B cell (primary cell): Measurements from ENCODE around the gene TMED7. TPM values are rescaled to one million over a fixed set of nuclear protein-coding genes. Genes with fewer than 3 reads are reported as not detected.
A peak's percentile ranks its signal among the peaks of the same experiment; 100 is the strongest.

Source experiments
- ATAC-seq: fragments of 200-7000 bp; cut with Tn5 transposase; one replicate; pipeline ENCODE4 v1.10.0; 2021; ENCODE audit warnings: low read depth, mild to moderate bottlenecking, moderate number of reproducible peaks, moderate library complexity
- CTCF ChIA-PET: fragments of 350-600 bp; sonication (Branson Sonifier 250); formaldehyde crosslinking; loops from one replicate; lab custom pipeline; 2021; ENCODE audit warnings: antibody characterized with exemption, inconsistent platforms; lab: Charles Lee
- POLR2A ChIA-PET: fragments of 350-600 bp; sonication (Branson Sonifier 250); formaldehyde crosslinking; loops from one replicate; lab custom pipeline; 2021; ENCODE audit warnings: antibody characterized with exemption; lab: Charles Lee
- DNase-seq: peaks from one replicate; pipeline ENCODE4 v3.0.0; 2013
- H2AFZ ChIP-seq: 2 replicates; pipeline ENCODE4 v1.6.1; 2012; ENCODE audit warnings: mild to moderate bottlenecking, low read depth, low read length; ENCODE audit not compliant: insufficient read depth, poor library complexity, severe bottlenecking
- H3K27ac ChIP-seq, 2 donors: 1 replicate in 1 of 2; 2 replicates in 1 of 2; pipeline ENCODE4 v1.5.1; 2012 to 2013; ENCODE audit warnings: low read length in 2 of 2, mild to moderate bottlenecking in 2 of 2, moderate library complexity in 1 of 2
- H3K27me3 ChIP-seq, 4 experiments: fragments of 200-600 bp in 1 of 4; sonication (generic) in 1 of 4; replicated peaks in 1 of 4; 1 replicate in 2 of 4; 2 replicates in 2 of 4; pipeline versions ENCODE4 v1.6.1 to v1.7.0; 2013 to 2016; ENCODE audit warnings: low read length in 3 of 4, mild to moderate bottlenecking in 2 of 4, mixed read lengths in 1 of 4, moderate library complexity in 1 of 4; ENCODE audit not compliant: insufficient read depth in 4 of 4, control insufficient read depth in 3 of 4; ENCODE audit errors: control extremely low read depth in 1 of 4
- H3K36me3 ChIP-seq, 2 experiments: replicated peaks in 1 of 2; 1 replicate in 1 of 2; 2 replicates in 1 of 2; pipeline versions ENCODE4 v1.6.1 to v1.7.1; 2013; ENCODE audit warnings: low read length in 1 of 2; ENCODE audit not compliant: insufficient read depth in 2 of 2, control insufficient read depth in 1 of 2; ENCODE audit errors: control extremely low read depth in 1 of 2, extremely low read depth in 1 of 2
- H3K4me1 ChIP-seq, 2 donors: fragments of 200-600 bp in 1 of 2; sonication (generic) in 1 of 2; 1 replicate in 1 of 2; 2 replicates in 1 of 2; pipeline versions ENCODE4 v1.5.1 to v1.6.1; 2013 to 2017; ENCODE audit warnings: low read length in 2 of 2; ENCODE audit not compliant: control insufficient read depth in 2 of 2, insufficient read depth in 2 of 2
- H3K4me2 ChIP-seq: replicated peaks from 2 replicates; pipeline ENCODE3; 2012; ENCODE audit warnings: mild to moderate bottlenecking, low read depth, low read length; ENCODE audit not compliant: poor library complexity, severe bottlenecking
- H3K4me3 ChIP-seq, 5 experiments: fragments of 200-600 bp in 1 of 5; sonication (generic) in 1 of 5; 1 replicate in 3 of 5; 2 replicates in 2 of 5; pipeline versions ENCODE4 v1.5.1 to v1.7.0; 2011 to 2016; ENCODE audit warnings: low read length in 4 of 5, mild to moderate bottlenecking in 4 of 5, low read depth in 2 of 5, control low read depth in 1 of 5, moderate library complexity in 1 of 5; ENCODE audit not compliant: insufficient read depth in 1 of 5; ENCODE audit errors: control extremely low read depth in 1 of 5, extremely low read depth in 1 of 5
- H3K79me2 ChIP-seq: fragments of 200-600 bp; sonication (generic); one replicate; pipeline ENCODE4 v1.6.0; 2016; ENCODE audit warnings: low read length; ENCODE audit not compliant: control insufficient read depth, insufficient read depth
- H3K9ac ChIP-seq: fragments of 200-600 bp; sonication (generic); 2 replicates; pipeline ENCODE4 v1.6.1; 2017; ENCODE audit warnings: mild to moderate bottlenecking, low read length, moderate library complexity
- H3K9me3 ChIP-seq, 3 donors: one replicate each; pipeline versions ENCODE4 v1.6.1 to v1.7.1; 2013; ENCODE audit warnings: low read length in 2 of 3; ENCODE audit not compliant: control insufficient read depth in 2 of 3, insufficient read depth in 1 of 3; ENCODE audit errors: control extremely low read depth in 1 of 3
- H4K20me1 ChIP-seq: 2 replicates; pipeline ENCODE4 v1.6.0; 2012; ENCODE audit warnings: mild to moderate bottlenecking, low read length; ENCODE audit not compliant: insufficient read depth, control insufficient read depth, poor library complexity, severe bottlenecking
- H3K27ac Mint-ChIP-seq: one replicate; pipeline ENCODE4 v1.8.0; 2021; ENCODE audit warnings: mixed read lengths
- H3K27me3 Mint-ChIP-seq: one replicate; pipeline ENCODE4 v1.8.0; 2021; ENCODE audit warnings: mixed read lengths
- H3K4me1 Mint-ChIP-seq: one replicate; pipeline ENCODE4 v1.8.0; 2021; ENCODE audit warnings: mixed read lengths
- H3K4me3 Mint-ChIP-seq: one replicate; pipeline ENCODE4 v1.8.0; 2021; ENCODE audit warnings: mixed read lengths
- H3K9me3 Mint-ChIP-seq: one replicate; pipeline ENCODE4 v1.8.0; 2022; ENCODE audit warnings: mixed read lengths; ENCODE audit not compliant: insufficient read depth
- EZH2 ChIP-seq: IDR thresholded peaks from 2 replicates; pipeline ENCODE4 v1.6.1; 2012; ENCODE audit warnings: borderline replicate concordance, low read depth, mild to moderate bottlenecking, moderate library complexity, low read length; ENCODE audit not compliant: insufficient read depth, poor library complexity, severe bottlenecking
- WGBS: methylation state at CpG from one replicate; pipeline ENCODE4 v1.1.5; 2013; ENCODE audit warnings: missing lambda C conversion rate; ENCODE audit not compliant: insufficient coverage; 5-methylcytosine and 5-hydroxymethylcytosine counted together
- intact Hi-C: fragments of 100-400 bp; cut with micrococcal nuclease; formaldehyde crosslinking; loops from one replicate; pipeline ENCODE4 v1.10.0; 2022
- polyA plus RNA-seq: library from polyadenylated mRNA; depleted of rRNA; stranded (reverse); fragments of >200 nt; gene quantifications from 2 replicates; pipeline ENCODE4 v1.2.3, GENCODE V29; 2012
- total RNA-seq, 2 donors: library from RNA; stranded (reverse); fragments of 120-200 nt in 1 of 2; gene quantifications; 1 replicate in 1 of 2; 2 replicates in 1 of 2; pipeline versions ENCODE4 v1.2.3 to v1.2.4, GENCODE V29; 2013 to 2022
- TF ChIP-seq, protein P1 (sequence below): fragments of 200-600 bp; IDR thresholded peaks from one replicate; pipeline ENCODE4 v1.8.0; 2022; ENCODE audit warnings: antibody characterized with exemption, mild to moderate bottlenecking

Gene TMED7
- total and polyA plus RNA-seq, 2 donors (not counting 1 experiment from before 2014, with no cell fraction given): 17.3 to 40.4 TPM

- H3K27me3 Mint-ChIP-seq: no peaks in the 10 kb centered on the region
- H3K27me3 ChIP-seq: no peaks in the 10 kb centered on the region
- intact Hi-C loops: loop anchor here (2.0 kb wide), 1 partner anchor 21 kb away; no protein-coding TSS in a partner anchor
- TF ChIP-seq, protein P1, sequence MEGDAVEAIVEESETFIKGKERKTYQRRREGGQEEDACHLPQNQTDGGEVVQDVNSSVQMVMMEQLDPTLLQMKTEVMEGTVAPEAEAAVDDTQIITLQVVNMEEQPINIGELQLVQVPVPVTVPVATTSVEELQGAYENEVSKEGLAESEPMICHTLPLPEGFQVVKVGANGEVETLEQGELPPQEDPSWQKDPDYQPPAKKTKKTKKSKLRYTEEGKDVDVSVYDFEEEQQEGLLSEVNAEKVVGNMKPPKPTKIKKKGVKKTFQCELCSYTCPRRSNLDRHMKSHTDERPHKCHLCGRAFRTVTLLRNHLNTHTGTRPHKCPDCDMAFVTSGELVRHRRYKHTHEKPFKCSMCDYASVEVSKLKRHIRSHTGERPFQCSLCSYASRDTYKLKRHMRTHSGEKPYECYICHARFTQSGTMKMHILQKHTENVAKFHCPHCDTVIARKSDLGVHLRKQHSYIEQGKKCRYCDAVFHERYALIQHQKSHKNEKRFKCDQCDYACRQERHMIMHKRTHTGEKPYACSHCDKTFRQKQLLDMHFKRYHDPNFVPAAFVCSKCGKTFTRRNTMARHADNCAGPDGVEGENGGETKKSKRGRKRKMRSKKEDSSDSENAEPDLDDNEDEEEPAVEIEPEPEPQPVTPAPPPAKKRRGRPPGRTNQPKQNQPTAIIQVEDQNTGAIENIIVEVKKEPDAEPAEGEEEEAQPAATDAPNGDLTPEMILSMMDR: no peak
- no peak for TF ChIP-seq EZH2
- H3K4me3 ChIP-seq: no peak overlapping the region
- no peaks in the 10 kb centered on the region for H4K20me1 ChIP-seq
- no peak overlapping the region for H2AFZ ChIP-seq
- peaks cover 43% of the 10 kb centered on the region for H3K4me1 Mint-ChIP-seq
- H3K4me3 Mint-ChIP-seq: peak overlapping the region; percentile 32
- no peaks in the 10 kb centered on the region for H3K36me3 ChIP-seq
- peak overlapping the region; percentile 78 for H3K27ac Mint-ChIP-seq
- no peaks in the 10 kb centered on the region for H3K9me3 Mint-ChIP-seq
- ChIA-PET POLR2A (no interaction called here), CTCF (interaction anchor here (0.6 to 1.2 kb wide), 5 partner anchors 9 to 500 kb away, joined by 3 to 6 read pairs (median 5); partner anchors contain the start of gene FEM1C)
- WGBS: 50% methylated on average over 1 of the region's 1 CpG
- ATAC-seq (peak; percentile 28), DNase-seq (peak; percentile 46)
- peak overlapping the region in 1 of 2 donors; percentile 91 for H3K27ac ChIP-seq
- peaks cover 49% of the 10 kb centered on the region for H3K79me2 ChIP-seq
- no peaks in the 10 kb centered on the region for H3K9me3 ChIP-seq
- H3K4me2 ChIP-seq: peak overlapping the region; percentile 17
- H3K9ac ChIP-seq: no peak overlapping the region
- H3K4me1 ChIP-seq: peaks cover 38% of the 10 kb centered on the region in 2 donors
Measured at GRCh38 chr5:115599502-115599901, 26.3 kb downstream of the TMED7 start.
